ENCODE results near the gene ATP6V1F. TPM values are rescaled to one million over a fixed set of nuclear protein-coding genes. Genes with fewer than 3 reads are reported as not detected.

Gene ATP6V1F
- total RNA-seq, 1 donor from 2014 or later: 71.5 TPM

DNA sequence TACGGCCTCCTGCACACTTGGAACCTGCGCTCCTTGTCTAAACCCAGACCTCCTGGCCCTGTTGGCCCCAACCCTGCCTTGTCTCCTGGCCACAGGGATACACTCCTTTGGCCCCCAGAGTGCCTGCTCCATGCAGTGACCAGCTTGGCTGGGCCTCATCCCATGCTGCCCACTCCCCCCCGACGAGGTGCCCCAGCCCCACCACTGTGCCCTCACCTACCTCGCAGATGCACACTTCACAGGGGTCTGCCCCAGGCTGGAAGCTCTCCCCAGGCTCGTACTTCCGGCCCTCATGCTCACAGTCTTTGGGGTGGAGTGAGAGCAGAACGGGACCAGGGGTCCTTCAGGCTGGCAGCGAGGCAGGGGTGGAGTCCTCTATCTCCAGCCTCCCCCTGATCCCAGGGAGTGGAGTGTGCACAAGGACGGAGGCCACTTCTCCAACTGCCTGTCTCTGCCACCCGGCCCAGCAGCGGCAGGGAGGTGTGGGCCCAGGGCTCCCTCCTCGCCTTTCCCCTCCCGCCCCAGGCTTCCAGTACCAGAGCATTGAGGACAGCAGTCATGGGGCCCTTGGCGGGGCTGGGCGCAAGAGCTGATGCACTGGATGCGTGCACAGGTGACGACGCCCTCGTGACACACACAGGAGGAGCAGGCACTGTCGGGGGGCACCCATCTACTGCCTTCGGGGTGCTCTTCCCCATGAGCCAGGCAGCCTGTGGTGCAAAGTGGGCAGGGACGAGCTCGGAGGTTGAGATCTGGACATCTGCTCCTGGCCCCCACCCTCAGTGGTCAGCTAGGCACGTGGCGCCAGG lies 22.1 kb downstream of the ATP6V1F start:
- no peak for DNase-seq

DNA sequence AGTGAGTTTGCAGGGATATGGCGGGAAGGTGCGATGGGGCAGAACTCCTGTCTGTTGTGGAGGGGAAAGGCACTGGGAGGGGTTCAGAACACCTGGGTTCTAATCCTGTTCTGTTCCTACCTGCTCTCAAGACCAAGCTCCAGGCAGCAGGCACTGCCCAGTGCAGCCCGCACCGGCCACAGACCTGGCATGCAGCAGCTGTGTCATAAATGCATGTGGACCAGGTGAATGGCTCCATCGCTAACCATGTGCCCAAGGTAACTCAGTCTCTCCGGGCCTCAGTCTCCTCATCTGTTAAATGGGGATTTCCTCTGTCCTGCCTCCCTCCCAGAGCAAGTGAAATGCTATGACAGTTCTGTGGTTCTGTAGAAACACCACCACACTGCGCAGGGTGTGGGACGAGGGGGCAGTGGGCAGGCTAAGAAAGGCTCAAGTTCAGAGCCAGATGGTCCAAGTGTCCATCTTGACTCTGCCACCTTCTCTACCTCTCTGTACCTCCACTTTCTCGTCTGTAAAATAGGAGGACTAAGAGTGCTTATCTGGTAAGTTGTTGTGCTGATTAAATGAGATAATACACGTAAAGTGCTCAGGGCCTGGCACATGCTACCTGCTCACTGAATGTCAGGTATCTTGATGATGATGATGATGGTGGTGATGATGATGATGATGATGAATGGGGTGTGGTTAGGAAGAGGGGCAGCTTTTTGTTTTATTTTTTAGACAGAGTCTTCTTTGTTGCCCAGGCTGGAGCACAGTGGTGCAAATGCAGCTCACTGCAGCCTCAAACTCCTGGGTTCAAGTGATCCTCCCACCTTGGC lies 22.9 kb downstream of the ATP6V1F start:
- no peak for DNase-seq

DNA sequence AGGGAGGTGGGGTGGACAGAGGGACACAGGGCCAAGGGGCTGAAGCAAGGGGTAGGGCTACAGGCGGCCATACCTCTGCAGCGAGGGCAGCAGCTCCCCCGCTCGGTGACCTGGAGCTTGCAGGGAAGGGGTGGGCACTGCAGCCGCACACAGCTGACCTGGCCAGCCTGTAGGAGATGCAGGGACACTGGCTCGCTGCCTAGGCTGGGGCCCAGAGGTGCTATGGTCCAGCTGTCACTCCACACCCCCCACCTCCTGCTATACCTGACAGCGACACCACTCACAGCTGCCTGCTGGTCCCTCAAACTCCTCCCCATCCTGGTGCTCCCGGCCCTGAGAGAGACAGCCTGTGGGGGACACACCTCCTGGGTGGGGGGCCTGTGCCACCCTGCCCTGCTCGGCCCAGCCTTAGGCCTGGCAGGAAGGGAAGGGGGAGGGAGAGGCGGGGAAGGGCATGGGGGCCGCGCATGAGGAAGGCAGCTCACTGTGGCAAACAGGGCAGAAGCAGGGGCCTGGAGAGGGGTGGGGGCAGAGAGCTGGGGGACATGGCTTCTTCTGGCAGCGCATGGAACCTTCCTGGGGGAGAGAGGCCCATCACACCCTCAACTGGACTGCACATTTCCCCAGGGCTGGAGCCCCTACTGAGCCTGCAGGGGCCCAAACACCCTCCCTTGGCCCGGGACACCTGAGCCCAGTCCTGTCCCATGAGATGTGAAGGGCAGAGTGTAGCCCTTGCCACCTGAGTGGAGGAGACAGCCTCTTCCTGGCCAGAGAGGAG lies 23.9 kb downstream of the ATP6V1F start:
- no peak for DNase-seq

DNA sequence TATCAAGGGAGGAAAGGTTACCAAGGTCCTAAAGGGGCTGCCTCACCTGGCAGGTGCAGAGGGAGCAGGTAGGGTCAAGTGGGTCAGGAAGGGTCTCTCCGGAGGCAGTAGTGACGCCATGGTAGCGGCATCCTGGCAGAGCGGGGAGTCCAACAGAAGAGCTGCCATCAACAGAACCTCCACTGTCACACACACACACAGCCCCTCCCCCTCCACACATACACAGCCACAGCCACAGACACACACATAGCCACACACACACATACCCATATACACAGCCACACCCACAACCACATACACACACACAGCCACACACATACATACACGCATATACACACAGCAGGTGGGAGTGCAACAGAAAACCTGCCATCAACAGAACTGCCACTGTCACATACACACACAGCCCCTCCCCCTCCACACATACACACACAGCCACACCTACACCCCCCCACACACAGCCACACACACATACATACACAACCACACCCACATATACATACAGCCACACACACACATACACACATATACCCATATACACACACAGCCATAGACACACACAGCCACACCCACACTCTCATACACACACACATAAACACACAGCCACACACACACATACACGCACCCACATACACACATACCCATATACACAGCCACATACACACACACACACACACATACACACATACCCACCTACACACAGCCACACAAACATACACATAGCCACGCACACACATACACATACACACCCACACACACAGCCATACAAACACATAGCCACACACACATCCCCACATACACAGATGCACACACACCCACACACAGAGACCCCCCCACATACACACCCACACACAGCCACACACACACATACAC lies 24.7 kb downstream of the ATP6V1F start:
- no peak for DNase-seq

DNA sequence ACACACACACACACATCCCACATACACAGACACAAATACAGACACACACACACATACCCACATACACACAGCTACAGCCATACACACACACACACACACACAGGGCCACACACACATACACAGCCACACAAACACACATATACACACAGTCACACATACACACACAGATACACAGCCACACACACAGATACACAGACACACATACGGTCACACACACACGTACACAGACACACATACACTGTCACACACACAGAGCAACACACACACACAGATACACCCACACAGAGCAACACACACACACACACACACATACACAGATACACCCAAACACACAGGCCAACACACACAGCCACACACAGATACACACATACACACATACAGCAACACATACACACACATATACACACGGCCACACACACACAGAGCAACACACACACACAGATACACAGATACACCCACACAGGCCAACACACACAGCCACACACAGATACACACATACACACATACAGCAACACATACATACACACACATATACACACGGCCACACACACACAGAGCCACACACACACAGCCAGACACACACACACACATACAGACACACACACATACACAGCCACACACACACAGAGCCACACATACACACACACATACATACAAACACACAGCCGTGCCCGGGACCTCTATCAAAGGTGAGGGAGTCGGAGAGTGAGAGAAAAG lies 25.5 kb downstream of the ATP6V1F start:
- DNase-seq: no peak

DNA sequence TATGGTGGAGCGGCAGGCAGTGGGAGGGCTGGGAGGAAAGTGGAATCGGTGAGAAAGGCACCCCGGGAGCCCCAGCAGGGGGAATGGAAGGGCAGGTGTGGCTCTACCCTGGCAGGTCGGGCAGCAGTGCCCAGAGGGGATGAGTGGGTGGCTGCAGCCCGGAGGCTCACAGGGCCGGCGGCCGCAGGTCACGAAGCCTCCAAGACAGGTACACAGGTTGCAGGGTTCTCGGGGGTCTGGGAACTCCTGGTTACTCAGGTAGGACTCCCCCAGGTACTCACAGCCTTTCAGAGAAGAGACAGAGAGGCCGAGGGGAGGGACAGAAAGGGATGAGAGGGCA lies 26.1 kb downstream of the ATP6V1F start:
- no peak for DNase-seq

DNA sequence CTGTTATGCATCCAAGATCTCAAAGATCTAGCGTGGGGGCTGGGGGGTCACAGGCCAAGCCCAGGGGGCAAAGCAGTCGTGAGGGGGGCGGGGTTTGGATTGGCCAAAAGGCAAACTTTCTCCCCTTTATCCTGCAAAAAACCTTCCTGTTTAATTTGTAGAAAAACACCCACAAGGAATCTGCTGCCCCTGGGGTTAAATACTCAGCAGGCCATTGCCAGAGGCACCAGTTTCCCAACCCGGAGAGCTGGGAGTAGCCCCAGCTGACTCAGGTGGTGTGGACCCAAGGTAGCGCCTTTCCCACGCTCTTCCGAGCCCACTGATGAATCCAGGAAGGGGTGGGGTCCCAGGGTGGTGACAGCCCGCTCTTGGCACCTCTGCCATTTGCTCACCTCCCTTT lies 26.5 kb downstream of the ATP6V1F start:
- DNase-seq: no peak

DNA sequence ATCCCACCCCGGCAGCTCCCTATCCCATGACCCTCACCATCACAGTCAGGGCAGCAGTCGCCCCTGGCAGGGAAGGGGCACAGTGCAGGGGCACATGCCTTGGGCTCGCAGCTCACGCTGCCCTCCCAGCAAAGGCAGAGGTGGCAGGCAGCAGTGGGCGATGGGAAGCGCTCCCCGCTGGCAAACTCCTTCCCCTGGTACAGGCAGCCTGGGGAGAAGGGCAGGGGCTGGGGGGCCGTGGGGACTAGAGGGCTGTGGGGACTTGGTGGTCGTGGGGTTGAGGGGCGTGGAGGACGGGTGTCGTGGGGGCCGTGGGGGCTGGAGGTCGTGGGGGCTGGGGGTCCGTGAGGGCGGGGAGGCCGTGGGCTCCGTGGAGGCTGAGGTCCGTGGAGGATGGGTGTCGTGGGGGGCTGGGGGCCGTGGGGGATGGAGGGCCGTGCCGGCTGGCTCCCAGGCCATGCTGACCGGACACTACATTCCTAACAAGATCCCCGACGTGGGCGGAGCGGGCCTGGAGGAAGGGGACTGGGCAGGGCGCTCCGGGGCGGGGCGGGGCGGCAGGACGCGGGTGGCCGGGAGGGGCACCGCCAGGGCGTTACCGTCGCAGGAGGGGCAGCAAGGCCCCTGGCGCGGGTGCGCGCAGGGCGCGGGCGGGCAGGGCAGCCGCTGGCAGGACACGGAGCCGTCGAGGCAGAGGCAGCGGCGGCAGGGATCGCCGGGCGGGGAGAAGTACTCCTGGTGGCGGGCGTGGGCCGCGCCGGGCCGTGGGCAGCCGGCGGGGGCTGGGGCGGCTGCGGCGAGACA lies 27.9 kb downstream of the ATP6V1F start:
- no peak for DNase-seq

DNA sequence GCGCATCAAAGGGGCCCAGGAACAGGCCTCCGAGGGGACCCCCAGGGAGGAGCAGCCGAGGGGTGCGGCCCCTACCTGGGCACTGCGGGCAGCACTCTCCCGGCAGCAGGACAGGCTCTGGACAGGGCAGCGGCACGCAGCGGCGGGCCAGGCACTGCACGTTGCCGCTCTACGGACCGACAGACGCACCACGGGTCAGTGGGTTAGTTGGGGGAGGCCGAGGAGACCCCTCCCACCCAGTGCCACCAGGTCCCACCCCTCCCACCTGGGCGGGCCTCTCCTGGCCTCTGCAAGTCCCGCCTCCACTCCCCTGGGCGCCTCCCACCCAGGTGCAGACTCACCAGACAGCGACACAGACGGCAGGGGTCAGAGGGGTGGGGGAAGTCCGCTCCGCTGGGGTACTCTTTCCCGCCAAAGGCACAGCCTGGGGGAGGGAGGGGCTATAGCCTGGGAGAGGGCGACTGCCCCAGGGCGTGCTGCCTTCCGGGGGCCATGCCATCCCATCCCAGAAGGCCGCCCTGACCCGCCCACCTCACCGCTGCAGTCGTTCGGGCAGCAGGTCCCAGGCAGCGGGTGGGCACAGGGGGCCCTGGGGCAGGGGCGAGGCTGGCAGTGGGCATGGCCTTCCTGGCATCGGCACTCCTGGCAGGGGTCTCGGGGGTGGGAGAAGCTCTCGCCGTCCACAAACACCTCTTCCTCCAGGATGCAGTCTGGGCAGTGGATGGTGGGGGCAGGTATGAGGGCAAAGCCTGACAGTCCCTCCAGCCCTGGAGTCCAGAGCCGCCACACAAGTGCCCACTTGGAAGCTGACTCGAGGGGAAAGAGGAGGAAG lies 28.7 kb downstream of the ATP6V1F start:
- DNase-seq: no peak

DNA sequence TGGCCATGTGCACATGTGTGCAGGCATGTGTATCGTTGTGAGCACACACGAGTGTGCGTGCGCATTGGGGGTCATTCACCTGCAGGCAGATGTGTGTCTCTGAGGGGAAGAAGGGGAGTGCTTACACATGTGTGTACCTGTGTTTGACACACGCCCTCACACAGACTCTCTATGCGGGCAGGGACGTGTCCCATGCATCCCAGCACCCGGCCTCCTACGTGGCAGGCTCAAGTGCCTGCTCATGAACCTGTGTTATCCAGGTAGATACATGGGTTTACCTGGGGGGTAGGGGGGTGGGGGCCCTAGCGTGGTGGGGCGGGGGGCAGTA lies 29.2 kb downstream of the ATP6V1F start:
- no peak for DNase-seq

DNA sequence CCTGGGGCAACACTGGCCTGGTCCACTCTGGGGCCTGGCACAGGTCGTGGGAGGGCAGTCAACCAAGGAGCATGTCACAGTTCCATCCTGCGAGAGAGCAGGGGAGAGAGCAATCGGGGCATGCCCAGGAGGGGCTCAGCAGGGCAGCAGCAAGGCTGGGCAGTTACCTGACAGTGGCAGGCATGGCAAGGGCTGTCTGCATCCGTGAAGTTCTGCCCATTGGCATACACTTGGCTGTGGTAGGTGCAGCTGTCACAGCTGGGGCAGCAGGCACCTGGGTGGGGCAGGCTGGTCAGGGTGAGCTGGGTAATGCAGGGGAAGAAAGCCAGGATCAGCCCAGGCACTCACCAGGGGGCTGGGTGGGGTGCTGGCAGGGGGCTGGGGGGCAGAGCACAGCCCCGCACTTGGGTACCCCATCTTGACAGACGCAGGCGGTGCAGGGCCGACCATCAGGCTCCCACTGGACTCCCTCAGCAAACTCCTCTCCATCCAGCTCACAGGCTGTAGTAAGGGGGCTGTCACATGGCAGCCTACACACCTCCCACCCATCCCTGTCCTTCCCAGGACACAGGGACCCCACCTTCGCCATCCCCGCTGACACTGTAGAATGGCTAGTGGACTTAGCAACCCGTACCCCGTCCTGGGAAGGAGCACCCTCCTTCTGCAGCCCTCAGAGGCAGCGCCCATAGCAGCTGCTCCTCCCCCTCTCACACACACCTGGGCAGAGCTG lies 30.0 kb downstream of the ATP6V1F start:
- DNase-seq: no peak

DNA sequence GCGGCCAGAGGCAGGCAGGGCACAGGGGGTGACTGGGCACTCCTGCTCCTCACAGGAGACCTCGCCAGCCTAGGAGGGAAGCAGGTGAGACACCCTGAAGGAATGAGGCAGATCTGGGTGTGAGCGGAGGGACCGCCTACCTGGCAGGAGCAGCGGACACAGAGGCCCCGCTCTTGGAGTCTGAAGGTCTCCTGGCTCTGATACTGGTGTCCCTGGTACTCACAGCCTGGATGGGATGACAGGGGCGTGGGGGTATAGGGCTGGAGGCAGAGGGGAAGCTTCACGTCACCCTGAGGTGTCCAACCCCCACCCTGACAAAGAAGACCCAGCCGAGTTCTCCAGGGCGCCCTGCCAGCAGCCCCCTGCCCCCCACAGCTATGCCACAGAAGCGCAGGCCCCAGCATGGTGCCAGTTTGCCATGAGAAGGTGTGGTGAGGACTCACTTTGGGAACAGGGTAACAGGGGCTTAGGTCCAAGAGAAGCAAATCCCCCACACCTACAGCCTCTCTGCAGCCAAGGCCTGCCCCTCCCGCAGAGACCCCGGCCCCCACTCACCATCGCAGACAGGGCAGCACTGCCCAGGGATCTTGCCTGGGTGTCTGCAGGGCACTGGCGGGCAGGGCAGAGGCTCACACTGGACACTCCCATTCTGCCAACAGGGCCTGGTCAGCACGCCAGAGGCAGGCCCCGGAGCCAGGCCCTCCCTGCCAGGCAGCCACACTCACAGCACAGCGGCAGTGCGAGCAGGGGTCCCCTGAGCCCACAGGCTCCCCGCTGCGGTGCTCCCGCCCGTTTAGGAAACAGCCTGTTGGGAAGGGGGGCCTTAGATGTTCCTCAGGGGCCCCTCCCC lies 30.8 kb downstream of the ATP6V1F start:
- DNase-seq: no peak

DNA sequence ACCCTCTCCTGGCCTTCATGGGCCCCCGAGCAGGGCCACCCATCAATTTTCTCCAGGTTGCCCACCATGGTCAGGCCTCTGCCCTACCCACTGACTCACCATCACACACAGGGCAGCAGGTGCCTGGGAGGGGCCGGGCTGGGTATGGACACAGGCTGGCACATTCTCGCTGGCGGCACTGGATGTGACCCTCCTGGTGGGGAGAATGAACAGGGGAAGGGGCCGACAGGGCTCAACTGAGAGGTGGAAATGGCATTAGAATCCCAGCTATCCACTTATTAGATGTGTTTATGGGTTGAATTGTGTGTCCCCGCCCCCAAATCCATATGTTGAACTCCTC lies 31.4 kb downstream of the ATP6V1F start:
- DNase-seq: no peak

DNA sequence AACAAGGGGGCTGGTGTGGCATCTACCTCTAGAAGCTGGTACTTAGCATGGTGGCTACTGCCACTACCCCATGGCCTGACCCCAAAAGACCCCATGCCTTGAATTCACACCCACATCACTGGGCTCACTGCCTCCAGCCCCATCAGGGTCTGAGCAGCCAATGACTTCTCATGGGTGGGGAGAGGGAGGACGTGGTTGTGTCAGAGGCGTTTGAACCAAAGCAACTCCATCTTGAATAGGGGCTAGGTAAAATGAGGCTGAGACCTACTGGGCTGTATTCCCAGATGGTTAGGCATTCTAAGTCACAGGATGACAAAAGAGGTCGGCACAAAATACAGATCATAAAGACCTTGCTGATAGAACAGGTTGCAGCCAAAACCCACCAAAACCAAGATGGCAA lies 32.7 kb downstream of the ATP6V1F start:
- DNase-seq: no peak

DNA sequence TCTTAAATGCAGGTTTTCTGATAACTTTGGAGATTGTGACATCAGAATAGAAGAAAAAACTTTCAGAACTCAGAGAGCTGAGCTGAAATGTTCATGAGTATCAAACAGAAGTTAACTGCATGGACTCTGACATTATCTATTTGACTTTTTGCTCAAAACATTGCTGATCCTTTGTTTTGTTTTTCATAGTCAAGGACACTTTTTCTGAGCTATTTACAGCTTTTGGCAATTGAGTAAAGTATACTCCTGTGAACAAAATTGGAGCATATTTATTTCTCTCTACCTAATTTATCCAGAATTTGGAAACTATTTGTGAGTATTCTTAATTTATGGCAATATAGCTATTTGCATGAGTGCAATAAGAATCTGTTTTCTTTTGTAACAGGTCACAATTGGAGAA lies 36.7 kb downstream of the ATP6V1F start:
- DNase-seq: no peak

DNA sequence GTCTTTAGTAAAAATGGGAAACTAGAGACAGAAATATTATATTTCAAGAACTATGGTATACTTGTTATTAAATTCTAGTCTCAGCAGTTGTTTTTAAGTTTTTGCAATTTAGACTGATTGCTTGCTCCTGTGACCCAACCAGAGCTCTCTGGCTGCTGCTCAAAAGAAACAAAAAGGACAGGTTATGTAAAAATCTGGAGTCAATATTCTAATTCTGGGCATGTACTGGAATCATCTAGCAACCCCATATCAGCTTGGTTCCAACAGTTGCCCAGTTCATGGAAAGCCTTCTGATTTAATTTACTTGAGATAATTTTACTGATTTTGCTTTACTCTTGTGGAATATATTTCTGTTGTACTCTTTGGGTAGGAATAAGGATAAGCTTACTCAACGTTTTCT lies 37.6 kb downstream of the ATP6V1F start:
- no peak for DNase-seq

DNA sequence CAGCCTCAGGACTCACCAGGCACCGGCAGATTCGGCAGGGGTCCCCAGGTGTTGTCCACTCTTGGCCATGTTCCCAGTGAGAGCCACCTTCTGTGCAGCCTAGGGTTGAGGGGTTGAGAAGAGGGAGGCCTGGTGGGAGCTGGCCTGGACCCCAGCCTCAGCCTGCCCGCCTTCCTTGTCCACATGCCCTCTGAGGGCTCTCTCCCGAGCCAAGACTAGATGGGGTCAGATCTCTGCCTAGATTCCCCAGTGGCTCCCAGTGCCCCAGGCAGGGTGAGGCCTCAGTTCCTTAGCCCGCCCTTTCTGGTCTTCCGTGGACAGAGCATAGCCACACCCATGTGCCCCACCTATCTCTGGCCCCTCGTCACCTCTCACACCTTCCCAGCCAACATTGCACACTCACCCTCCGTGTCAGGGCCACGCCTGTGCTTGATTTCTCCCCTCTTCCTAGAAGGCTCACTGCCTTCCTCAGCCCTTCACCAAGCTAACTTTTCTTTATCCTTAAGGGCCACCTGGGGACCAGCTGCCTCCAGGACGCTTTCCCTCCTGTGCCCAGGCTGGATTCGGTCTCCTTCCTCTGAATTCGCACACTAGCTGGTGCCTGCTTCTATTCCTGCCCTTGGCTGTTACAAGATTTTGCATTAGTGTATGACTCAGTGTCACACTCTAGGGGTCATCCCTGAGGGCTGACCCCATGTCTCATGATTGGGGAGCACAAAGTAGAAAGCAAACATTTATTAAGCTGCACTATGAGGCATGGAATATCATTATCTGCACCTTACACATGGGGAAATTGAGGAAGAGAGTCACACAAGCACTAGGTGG lies 40.3 kb downstream of the ATP6V1F start:
- DNase-seq: no peak

Measured in tongue (tissue), 2 donors.